GM19467 (cell line): Measurements from ENCODE around the gene LAMB3.
A peak's percentile ranks its signal among the peaks of the same experiment; 100 is the strongest.

Experiments used
- ATAC-seq: cut with Tn5 transposase; IDR thresholded peaks from one replicate; pipeline ENCODE4 v1.9.1; 2021; ENCODE audit warnings: mild to moderate bottlenecking, moderate library complexity; ENCODE audit not compliant: unreplicated experiment

Gene LAMB3

GRCh38 chr1:209598227-209598626, 54.0 kb downstream of the LAMB3 start:
- no peak for ATAC-seq

DNA sequence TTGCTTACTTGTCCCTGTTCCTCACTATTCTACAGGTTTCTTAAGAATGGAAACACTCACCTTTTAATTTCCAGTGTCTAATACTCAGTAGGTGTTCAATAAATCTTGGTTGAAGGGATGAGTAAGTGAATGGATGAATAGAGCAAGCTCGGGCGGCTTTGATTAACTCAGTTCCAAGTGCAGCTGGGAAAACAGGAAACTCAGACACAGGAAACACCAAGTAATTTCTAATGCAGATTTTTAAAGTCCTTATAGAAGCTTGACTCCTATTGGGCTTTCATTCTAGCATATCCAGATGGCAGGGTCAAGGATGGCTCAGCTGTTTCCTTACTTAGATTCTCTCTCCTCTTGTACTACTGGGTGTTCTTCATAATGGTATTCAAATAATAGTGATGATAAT, 54.7 kb downstream of the LAMB3 start:
- ATAC-seq = no peak

GRCh38 chr1:209595599-209596285, 56.5 kb downstream of the LAMB3 start:
- ATAC-seq = no peak

- no peak for ATAC-seq
These were observed 57.2 kb downstream of the LAMB3 start for GRCh38 chr1:209595028-209595427.

DNA sequence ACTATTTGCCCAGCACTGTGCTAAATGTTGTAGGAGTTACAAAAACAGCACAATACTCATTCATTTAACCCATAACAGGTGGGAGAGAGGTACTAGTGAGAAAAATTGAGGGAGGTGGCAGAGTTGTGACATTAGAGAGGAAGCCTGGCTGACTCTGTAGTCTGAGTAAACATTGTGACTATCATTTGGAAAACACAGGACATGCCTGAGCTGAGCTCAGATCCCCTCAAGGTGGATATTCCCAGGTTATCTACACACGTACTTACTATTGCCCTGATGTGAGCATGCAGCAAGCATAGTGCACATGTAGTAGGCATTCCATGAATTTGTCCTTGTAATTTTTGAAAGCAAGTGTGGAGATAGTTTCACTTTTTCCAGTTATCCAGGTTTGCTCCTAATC, 57.8 kb downstream of the LAMB3 start:
- ATAC-seq = no peak

DNA sequence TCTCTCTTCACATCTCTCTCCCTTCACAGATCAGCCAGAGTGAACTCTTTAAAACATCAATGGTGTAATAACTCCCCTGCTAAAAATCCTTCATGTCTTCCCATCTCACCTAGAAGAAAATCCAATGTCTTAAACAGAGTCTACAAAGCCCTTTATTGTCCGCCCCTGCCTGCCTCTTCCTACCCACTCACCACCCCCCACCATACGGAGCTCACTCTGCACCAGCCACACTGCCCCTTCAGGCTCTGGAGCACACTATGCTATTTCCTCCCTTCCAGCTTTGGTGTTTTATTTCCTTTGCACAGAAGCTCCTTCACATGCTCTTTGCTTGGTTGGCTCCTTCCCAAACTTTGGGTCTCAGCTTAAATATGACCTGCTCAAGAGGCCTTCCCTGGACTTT, 58.5 kb downstream of the LAMB3 start:
- ATAC-seq = no peak

DNA sequence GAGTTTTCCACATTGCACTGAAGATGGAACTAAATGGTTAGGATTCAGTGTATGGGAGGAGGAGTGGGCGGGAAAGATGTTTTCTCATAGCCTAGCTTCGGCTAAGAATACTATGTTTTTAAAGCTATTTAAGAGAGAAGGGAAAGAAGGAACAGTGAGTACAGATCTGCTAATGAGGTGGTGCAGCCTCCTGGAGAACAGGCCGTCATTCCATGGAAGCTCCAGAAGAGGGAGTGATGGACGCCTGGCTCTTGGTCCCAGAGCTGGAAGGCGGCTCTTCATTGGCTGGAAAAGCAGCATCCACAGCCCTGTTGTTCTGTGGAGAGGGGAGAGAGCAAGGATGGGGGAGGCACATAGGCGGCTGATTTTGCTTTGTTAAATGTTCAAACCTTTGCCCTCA, 61.8 kb downstream of the LAMB3 start:
- no peak for ATAC-seq

GRCh38 chr1:209589863-209590262, 62.4 kb downstream of the LAMB3 start:
- ATAC-seq = no peak

DNA sequence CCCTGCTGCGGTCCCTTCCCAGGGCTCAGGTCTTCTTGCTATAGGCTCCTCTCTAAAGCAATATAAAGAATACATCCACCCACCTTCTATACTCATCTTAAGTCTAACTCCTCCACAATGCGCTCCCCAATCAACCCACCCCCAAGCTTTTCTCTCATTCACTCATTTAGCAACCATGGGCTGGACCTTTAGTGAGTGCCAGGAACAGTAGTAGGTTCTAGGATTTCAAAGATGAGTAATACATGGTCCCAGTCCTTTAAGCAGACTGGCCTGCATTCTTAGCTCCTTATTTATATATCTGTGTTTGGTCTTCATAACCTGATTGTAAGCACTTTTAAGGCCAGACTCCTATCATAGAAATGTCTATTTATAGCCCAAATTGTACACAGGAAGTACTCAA, 62.8 kb downstream of the LAMB3 start:
- no peak for ATAC-seq

- ATAC-seq = no peak
These were observed 64.4 kb downstream of the LAMB3 start for GRCh38 chr1:209587789-209588188.

DNA sequence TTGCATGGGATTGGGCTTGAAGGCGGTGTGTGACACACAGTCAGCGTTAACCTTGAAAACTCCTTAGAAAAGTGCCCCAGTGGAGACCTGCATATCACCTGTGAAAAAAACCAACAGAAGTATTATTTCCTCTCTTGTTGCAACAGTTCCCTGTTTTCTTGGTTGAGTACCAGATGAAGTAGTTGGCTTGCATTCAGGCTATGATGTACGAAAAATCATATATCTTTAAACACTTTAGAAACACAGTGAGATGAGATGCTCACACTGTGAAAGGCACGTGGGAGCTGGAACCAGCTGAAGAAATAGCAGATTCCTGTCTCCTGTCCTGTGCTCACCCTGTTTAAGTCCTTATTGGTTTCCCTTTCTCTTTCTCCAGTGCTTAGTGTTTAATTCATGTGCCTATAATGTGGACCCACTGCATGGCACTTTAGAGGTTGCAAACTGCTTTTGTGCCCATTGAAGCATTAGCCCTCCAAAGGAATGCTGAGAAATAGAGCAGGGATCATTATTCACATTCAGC, 65.9 kb downstream of the LAMB3 start:
- ATAC-seq = no peak

DNA sequence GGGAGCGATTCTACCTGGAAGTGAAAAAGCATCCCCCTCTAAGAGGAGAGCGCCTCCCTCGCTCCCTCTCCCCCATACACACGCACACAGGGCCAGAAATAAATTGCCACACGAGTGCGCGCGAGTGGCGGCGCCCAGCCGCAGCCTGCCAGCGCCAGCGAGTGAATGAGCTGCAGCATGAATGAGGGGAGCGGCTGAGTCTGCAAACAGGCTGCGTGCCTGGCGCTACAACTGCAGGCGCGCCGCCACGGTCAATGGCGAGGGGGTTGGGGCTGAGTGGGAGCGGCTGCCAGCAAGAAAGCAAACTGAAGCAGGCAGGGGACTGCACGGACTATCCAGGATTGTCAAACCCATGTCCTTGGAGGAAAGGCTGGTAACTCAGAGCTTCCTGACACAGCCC, 66.6 kb downstream of the LAMB3 start:
- ATAC-seq = no peak

DNA sequence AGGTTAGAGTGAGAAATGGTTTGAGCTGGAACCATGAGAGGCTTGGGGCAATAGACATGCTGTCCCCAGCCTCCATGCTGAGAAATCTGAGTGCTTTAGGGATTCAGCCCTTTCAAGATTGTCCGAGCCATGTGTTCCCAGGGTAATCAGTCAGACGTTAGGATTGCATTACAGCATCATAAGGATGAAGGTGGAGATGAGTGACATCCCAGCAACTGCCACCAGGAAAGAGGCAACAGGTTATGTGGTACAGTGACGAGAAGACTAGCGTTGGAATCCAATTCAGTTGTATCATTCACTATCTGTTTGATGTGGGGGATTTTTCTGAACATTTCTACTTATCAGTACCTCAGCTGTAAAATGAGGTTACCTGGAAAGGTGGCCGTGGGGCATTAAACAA, 67.0 kb downstream of the LAMB3 start:
- no peak for ATAC-seq

DNA sequence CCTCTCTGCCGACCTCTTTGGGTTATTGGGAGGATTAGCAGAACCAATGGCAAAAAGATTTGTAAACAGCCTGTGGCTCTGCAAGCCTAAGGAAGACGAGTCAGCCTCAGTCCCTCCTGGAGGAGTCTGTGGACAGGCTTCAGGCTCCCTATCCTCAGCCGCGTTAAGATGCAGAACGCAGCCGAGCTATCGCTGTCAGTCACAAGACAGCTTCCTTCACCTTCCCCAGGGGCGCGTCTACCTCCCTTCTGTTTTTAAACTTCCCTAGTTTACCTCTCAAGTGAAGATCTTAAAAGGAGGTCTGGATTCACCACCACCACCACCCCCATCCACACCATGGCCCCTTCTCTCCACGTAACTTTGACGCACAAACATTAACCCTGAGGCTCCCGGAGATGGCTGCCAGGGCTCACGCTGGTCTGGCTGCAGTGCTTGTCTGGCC, 68.0 kb downstream of the LAMB3 start:
- no peak for ATAC-seq

DNA sequence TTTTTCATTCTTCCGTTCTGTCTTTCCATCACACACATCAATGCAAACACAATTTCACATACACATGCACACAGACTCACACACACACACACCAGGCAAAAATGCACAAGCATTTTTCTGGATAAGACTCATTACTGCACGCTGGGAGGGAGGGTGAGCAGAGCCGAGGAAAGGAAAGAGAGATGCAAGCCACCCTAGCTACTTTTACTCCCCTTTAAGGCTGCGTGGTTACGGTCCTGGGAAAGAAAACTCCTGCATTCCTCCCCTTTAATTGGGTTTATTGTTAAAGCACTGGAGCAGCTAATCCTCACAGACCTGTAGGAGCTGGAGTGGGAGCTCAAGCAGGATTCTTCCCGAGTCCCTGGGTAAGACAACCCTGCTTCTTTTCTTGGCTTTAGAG, 68.8 kb downstream of the LAMB3 start, which contains the start of gene CAMK1G:
CAMK1G (plus strand) TSS at position 307 of the 400 bp plus-strand sequence. CDS start 11,270 bp downstream, outside the sequence.
- ATAC-seq = no peak

DNA sequence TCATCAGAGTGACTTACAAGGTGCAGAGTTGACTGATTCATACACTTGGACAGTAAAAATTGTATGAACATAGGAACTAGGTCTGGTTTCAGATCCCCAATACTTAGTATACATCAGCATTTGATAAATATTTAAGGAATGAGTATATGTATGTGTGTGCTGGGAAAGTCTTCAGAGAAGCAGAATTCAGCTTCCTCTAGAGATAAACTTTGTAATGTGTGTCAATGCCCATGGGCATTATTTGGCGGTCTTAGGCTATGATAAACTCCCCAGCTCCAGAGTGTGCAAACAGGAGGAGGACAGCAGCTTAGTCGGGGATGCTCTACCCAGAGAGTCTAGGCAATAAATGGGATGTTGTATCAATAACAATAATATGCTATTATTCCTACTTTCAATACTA, 71.6 kb downstream of the LAMB3 start:
- ATAC-seq = no peak

GRCh38 chr1:209577346-209577745, 74.9 kb downstream of the LAMB3 start:
- ATAC-seq = no peak

DNA sequence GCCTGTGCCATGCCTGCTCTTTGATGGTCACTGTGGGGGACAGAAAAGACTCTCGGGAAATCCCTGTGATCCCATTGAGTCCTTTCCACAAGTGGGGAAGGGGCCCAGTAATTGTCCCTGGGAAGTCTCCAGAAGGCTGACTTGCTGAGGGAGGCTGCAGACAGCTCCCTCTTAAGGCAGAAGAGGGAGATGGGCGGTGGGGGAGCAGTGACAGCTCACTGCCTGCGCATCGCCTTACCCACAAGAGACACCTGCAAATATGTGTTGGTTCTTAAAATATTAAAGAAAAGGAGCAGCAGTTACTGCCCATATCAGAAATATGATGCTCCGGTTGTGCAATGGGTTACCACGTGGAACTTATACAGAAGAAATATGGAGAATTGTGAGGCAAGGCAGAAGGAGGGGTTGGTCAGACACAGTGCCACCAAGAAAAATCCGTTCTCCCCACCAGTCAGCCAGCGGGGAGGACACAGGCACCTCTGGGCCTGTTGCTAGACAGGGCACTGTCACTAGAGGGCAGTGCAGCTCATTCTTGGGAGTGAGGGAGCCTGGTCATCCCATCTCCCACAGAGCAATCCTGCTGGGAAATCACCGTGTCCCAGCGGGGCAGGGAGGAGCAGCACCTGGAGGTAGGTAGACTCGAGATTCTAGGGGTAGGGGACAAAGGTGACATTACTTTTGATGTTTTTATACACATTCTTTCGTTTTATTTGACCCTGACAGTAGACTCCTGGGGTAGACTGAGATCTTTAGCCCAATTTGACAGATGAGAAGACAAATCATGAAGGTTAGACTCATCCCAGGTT, 75.6 kb downstream of the LAMB3 start:
- ATAC-seq = peak; percentile 86

DNA sequence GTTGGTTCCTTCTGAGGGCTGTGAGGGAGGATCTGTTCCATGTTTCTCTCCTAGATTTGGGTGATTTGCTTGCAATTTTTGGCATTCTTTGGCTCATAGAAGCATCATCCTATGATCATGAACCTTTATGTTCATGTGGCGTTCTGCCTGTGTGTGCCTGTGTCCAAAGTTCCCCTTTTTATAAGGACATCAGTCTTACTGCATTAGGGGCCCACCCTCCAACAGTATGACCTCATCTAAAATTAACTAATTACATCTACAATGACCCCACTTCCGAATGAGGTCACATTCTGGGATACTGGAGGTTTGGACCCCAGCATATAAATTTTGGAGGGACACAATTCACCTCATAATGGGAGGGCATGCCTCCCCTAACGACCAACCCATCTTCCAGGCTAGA, 81.5 kb downstream of the LAMB3 start:
- no peak for ATAC-seq

- ATAC-seq = no peak
These were observed 82.6 kb downstream of the LAMB3 start for GRCh38 chr1:209569455-209570207.

DNA sequence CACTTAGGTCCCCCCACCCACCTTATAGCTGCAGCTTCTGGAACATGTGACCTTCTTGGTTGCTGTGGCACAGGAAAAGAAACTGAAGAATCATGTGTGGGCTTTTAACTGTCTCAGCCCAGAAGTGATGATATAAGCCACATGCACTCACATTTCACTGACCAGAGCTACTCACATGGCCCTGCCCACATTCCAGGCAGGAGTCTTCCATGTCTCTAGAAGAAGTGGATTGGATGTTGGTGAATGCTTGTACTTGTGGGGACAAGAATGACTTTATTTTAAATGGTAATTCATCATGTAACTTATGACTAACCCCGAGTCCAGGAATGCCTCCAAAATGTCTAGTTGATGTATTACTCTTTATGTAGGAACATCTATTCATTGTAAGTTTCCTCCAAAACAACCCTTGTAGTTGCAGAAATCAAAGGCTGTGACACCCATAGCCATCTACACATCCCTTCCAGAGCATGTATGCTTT, 84.5 kb downstream of the LAMB3 start:
- no peak for ATAC-seq
